Esophagus muscularis mucosa (tissue), 4 donors: ENCODE results near the gene LRFN5. TPM values are rescaled to one million over a fixed set of nuclear protein-coding genes. Genes with fewer than 3 reads are reported as not detected.
A peak's percentile ranks its signal among the peaks of the same experiment; 100 is the strongest.

Experiments
- DNase-seq: peaks from one replicate; pipeline ENCODE4 v3.0.0-alpha.2; 2017; ENCODE audit errors: extremely low spot score
- H3K27ac ChIP-seq, 4 donors: fragments of 200-600 bp; sonication (generic); replicated peaks in 1 of 4; 1 replicate in 3 of 4; 2 replicates in 1 of 4; pipeline ENCODE4 v1.5.1; 2016 to 2019; ENCODE audit warnings: mild to moderate bottlenecking in 1 of 4
- H3K27me3 ChIP-seq, 4 donors: fragments of 200-600 bp; sonication (generic); one replicate each; pipeline versions ENCODE4 v1.5.1 to v1.6.0; 2016 to 2019
- H3K36me3 ChIP-seq, 4 donors: fragments of 200-600 bp; sonication (generic); one replicate each; pipeline ENCODE4 v1.5.1; 2016 to 2019
- H3K4me1 ChIP-seq, 4 donors: fragments of 200-600 bp; sonication (generic); one replicate each; pipeline ENCODE4 v1.5.1; 2016 to 2019
- H3K4me3 ChIP-seq, 4 donors: fragments of 200-600 bp; sonication (generic); 1 replicate in 2 of 4; 2 replicates in 2 of 4; pipeline ENCODE4 v1.5.1; 2016 to 2019; ENCODE audit warnings: mild to moderate bottlenecking in 4 of 4, moderate library complexity in 1 of 4
- H3K9me3 ChIP-seq, 4 donors: fragments of 200-600 bp; sonication (generic); 1 replicate in 3 of 4; 2 replicates in 1 of 4; pipeline ENCODE4 v1.5.1; 2016 to 2019
- CTCF ChIP-seq, 3 experiments: fragments of 200-600 bp in 2 of 3; fragments of 450-650 bp in 1 of 3; sonication (generic) in 2 of 3; IDR thresholded peaks; one replicate each; pipeline ENCODE4 v1.5.1; 2017 to 2019; ENCODE audit warnings: antibody characterized with exemption in 3 of 3, mild to moderate bottlenecking in 2 of 3, moderate library complexity in 1 of 3
- EP300 ChIP-seq: sonication (generic); formaldehyde crosslinking; IDR thresholded peaks from one replicate; pipeline ENCODE4 v1.6.1; 2017; ENCODE audit warnings: antibody characterized with exemption
- POLR2A ChIP-seq: fragments of 450-650 bp; IDR thresholded peaks from one replicate; pipeline ENCODE4 v1.6.1; 2017; ENCODE audit warnings: antibody characterized with exemption, moderate library complexity, mild to moderate bottlenecking, low read depth
- POLR2AphosphoS5 ChIP-seq, 2 donors: sonication (generic); formaldehyde crosslinking; IDR thresholded peaks; one replicate each; pipeline ENCODE4 v1.6.1; 2017; ENCODE audit warnings: antibody characterized with exemption in 2 of 2
- WGBS: methylation state at CpG from one replicate; pipeline ENCODE4 v1.1.5; 2018; 5-methylcytosine and 5-hydroxymethylcytosine counted together
- intact Hi-C: fragments of 100-400 bp; cut with DNase I; formaldehyde crosslinking; loops from one replicate; pipeline ENCODE4 v1.15.1; 2023
- total RNA-seq, 4 donors: library from RNA; depleted of rRNA; stranded (reverse); fragments of >200 nt; gene quantifications; one replicate each; pipeline versions ENCODE4 v1.1.0 to v1.2.1, GENCODE V29; 2016

Gene LRFN5
- total RNA-seq, 4 donors from 2014 or later: 2.1 to 4.6 (median 3.3) TPM

DNA sequence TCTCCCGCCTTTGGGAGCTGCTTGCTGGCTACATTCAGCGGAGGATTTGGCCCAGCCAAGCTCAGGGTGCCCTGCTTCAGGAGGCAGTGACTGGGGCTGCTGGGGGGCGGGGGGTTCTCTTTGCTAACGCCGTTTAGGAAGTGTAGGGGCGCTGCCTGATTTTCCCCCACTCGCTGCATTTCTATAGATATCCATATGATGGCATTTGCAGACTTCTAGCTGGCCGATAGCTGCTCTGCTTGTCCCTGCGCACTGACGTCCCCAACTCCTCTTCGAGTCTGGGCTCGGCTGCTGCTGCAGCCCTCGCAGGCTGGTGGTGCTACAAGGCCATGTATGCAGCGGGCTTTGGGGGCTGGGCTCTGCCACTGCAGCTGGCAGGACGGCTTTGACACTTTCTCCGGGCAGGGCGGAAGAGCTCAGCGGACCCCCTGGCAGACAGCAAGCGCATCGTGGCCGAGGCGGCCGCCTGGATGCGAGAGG is 3.1 kb downstream of the LRFN5 start:
- H3K36me3 ChIP-seq: no peaks in the 10 kb centered on the region
- H3K27me3 ChIP-seq: peaks cover 0 to 65% (median 11%) of the 10 kb centered on the region in 4 donors
- 4% methylated on average over 4 of the region's 24 CpGs for whole genome bisulfite sequencing
- peak overlapping the region; percentile 38 to 86 (median 82) for H3K27ac ChIP-seq
- H3K4me1 ChIP-seq: peaks cover 14 to 49% (median 38%) of the 10 kb centered on the region in 4 donors
- TF ChIP-seq POLR2A (no peak), POLR2AphosphoS5 (IDR thresholded peaks at IDR 0.05) (no peak), EP300 (no peak), CTCF (IDR thresholded peaks at IDR 0.05) (peak; percentile 23 to 33 (median 33))
- no peak for DNase-seq
- intact Hi-C loops: loop anchor here (10.0 kb wide), 1 partner anchor 615 kb away; no protein-coding TSS in a partner anchor
- no peaks in the 10 kb centered on the region for H3K9me3 ChIP-seq
- H3K4me3 ChIP-seq: peak overlapping the region; percentile 62 to 71 (median 68)

GRCh38 chr14:41615011-41615595 is 8.4 kb downstream of the LRFN5 start:
- intact Hi-C loops: loop anchor here (10.0 kb wide), 1 partner anchor 610 kb away; no protein-coding TSS in a partner anchor
- Histone ChIP-seq H3K9me3 (no peaks in the 10 kb centered on the region), H3K27me3 (peaks cover 0 to 12% (median under 1%) of the 10 kb centered on the region in 4 donors), H3K27ac (no peak overlapping the region), H3K4me1 (peaks cover 0 to 2% (median 0%) of the 10 kb centered on the region in 4 donors), H3K4me3 (no peak overlapping the region), H3K36me3 (no peaks in the 10 kb centered on the region)
- 85% methylated on average over 2 of the region's 2 CpGs for WGBS
- TF ChIP-seq CTCF (IDR thresholded peaks at IDR 0.05) (no peak), EP300 (no peak), POLR2A (no peak), POLR2AphosphoS5 (IDR thresholded peaks at IDR 0.05) (no peak)
- no peak for DNase-seq

GRCh38 chr14:41623736-41624135 is 17.1 kb downstream of the LRFN5 start:
- Histone ChIP-seq H3K4me3 (no peak overlapping the region), H3K27me3 (no peaks in the 10 kb centered on the region), H3K27ac (no peak overlapping the region), H3K4me1 (no peaks in the 10 kb centered on the region), H3K9me3 (no peaks in the 10 kb centered on the region), H3K36me3 (no peaks in the 10 kb centered on the region)
- TF ChIP-seq EP300 (no peak), POLR2A (no peak), CTCF (IDR thresholded peaks at IDR 0.05) (no peak), POLR2AphosphoS5 (IDR thresholded peaks at IDR 0.05) (no peak)
- no peak for DNase-seq
- WGBS: 79% methylated on average over 1 of the region's 1 CpG
- intact Hi-C loops: no loop called here

DNA sequence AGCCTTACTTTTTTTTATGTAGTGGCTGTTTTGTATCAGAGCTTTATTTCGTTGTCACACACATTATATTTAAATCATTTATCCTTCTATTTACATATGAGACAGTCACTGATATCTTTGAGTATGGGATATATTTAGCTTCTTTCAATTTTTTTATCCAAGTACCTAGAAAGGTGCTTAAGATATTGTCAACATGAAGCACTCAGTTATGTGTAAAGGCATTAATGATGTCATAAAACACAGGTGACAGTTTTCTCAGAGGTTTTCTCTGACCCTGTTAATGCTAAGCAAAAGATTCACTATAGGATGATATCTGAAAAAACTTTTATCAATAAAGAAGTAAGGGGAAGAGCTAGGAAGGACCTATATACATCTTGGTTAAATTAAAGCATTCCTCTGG is 23.2 kb downstream of the LRFN5 start:
- Histone ChIP-seq H3K9me3 (no peaks in the 10 kb centered on the region), H3K4me1 (no peaks in the 10 kb centered on the region), H3K27me3 (no peaks in the 10 kb centered on the region), H3K27ac (no peak overlapping the region), H3K36me3 (no peaks in the 10 kb centered on the region), H3K4me3 (no peak overlapping the region)
- DNase-seq: no peak
- TF ChIP-seq EP300 (no peak), CTCF (IDR thresholded peaks at IDR 0.05) (no peak), POLR2AphosphoS5 (IDR thresholded peaks at IDR 0.05) (no peak), POLR2A (no peak)
- WGBS: 48% methylated on average over 1 of the region's 1 CpG
- intact Hi-C loops: no loop called here
